ENCODE measurements around the gene NELFA.

Gene NELFA

DNA sequence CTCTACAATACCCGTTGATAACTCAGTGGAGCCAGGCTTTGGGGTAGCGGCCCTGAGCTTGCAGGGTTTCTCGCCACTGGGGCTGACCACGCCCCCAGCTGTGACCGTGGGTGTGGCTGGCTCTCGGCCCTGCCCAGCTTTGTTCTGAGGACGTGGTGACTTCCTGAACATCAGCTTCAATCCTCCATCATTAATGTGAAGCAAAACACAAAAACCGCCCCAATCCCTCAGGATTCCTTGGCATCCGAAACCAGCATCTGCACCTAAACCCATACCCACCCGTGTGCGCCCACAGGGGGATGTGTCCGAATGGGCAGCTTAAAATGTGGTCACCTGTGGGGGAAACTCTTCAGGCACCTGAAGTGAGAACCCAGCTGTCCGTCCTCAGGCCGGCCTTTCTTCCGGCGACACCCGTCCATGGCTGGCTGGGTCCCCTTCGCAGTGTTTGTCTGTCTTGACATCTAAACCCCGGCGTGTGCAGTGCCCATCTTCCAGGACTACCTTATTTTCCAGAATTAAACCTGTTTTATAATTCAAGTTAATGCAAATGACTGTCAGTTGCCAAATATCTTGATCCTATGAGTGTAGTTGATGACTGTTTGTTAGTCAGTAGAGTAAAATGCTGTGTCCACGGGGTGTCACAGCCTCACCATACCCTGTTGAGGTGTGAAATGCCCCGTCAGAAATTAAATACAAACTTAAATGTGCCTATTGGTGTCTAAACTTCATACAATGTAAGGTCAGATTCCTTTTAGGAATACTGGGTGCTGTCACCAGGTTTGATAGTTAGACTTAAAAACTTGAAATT lies 27.3 kb downstream of the NELFA start:
- no peak for ATAC-seq

DNA sequence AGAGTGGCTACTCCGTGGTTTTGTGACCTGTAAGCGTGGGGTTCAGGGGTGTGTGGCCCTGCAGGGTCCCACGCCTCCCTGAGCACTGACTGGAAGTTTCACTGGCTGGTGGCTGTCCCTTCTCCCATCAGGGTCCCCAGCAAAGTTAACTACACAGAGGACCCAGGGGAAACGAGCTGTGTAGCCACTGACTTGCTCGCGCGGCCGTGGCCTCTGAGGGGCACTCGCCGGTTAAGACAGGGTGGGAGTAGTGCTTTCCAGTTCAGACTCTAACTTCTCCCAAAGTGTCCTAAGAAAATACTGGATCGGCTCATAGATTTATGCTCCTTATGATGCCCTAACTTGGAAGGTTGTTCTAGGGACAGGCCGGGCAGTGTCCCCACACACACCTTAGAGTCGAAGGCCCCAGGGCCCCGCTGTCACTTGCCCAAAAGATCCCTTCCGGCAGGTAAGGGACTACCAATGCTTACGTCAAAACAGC lies 28.2 kb downstream of the NELFA start:
- no peak for ATAC-seq

DNA sequence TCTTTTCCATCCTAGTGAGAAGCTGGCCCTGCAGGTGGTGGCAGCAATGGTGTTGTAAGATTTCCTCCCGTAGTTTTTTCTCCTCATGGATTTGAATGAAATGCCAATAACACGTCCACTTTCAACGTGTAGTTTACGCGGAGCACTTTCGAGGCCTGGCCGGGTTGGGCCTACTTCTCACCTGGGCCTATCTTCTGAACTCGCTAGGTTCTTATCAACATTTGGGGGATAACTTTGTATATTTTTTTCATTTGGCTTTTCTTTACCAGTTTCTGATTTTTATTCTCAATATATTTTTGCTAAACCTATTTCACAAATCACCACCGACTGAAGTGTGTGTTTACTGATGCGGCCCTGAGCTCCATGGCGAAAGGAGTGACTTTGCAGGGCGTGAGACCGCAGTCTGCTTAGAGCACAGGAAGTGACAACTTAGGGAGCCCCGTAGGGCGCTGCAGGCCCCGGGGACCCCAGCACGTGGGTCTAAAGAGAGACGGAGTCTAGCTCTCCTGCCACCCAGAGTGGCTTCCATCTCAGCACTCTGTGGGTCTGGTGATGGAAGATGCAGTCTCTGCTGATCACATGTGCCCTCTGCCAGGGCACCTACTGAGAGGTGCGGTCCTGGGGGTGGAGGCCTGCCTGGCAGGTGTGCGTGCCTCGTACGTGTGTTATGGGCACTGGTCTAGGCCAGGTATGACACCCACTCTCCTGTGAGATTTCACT lies 29.1 kb downstream of the NELFA start:
- ATAC-seq = no peak

DNA sequence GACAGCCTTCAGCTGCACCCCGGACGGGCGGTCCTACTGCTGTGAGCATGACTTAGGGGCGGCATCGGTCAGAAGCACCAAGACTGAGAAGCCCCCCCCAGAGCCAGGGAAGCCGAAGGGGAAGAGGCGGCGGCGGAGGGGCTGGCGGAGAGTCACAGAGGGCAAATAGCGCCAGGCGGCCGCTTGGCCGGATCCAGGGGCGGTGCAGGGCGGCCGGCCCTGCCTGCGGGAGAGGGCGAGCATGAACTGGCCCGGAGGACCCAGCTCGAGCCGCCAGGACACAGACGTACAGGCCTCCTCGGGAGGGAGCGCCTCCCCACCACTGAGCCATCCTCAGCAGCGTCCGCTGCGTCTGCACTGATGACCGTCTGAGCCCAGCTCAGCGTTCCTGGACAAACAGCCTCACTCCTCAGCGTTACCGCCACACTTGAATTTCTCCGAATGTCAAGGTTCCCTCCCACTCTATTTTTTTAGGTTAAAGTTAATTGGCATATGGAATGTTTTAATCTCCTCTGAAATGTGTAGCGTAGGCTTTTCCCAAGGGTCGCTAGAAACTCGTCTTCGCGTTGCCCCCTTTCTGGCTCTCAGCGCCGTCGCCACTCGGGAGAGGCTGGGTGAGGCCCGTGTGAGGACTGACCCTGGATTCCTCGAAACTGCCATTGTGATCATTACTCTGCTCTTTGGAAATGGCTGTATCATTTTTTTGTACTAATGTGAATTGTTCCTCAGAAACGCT lies 29.9 kb downstream of the NELFA start:
- ATAC-seq = no peak

DNA sequence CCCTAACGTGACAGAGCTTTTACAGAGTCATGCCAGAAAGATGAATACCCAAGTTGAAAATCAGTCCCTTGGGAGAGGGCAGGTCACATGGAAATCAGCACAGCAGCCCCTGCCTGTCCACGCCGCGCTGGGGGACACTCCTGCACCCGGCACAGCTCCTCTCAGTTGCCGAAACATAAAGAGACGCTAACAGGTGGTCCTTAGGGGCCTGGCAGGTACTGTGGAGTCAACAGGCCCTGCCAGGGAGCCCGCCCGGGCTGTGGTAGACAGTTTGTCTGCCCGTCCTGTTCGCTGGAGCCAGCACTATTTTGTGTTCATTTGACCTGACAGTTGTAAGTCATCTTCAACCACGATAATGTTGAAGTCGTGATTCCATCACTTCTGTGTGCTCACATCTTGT lies 30.5 kb downstream of the NELFA start:
- ATAC-seq = no peak

DNA sequence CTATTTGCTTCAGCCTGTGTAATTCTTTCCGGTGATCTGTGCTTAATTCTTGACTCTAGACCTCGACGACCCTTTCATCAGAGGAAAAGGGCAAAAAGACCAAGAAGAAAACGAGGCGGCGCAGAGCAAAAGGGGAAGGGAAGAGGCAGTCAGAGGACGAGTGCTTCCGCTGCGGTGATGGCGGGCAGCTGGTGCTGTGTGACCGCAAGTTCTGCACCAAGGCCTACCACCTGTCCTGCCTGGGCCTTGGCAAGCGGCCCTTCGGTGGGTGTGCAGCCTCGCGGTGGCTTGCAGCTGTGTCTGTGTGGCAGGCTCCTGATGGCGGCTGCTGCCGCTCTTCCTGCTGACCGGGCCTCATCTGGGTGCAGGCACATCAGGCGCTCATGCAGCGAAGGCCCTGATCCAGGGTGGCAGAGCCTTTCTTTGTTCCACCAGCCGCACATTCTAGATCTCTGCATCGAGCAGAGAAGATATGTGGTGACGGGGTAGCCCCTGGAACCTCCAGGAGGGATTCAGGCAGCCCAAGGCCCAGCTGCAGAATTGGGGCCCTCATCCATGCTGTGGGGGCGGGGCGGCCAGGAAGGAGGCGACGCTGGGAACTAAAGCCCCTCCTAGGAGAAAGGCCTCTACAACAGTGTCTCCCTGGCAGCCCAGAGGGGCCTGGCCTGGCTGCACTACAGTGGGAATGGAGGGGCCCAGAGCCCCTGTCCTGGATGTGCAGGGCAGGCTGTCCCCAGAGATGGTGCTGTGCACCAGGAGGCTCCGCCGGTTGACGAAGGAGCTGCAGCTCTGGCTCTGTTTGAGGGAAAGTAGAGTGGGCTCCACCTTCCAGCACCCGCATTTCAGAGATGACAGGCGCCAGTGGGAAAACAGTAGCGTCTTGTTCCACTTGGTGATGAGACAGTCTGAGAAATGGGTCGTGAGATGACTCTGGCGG lies 32.1 kb downstream of the NELFA start:
- ATAC-seq = no peak

DNA sequence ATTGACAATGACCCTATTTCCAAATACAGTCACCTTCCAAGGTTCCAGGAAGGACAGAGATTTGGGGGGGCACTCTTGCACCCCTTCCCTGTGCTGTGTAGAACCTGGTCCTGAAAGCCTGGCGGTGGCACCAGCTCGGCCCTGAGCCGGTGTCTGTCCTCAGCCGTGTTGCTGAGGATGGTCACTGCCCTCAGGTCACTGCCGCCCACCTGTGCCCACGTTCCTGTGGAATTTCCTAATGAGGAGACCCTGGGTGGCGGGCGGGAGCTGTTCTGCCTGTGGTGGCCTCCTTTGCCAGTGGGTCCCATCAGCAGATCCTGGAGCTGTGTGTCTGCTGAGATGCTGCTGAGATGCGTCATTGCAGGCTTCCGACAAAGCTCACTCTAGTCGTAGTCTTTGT lies 32.9 kb downstream of the NELFA start:
- no peak for ATAC-seq

DNA sequence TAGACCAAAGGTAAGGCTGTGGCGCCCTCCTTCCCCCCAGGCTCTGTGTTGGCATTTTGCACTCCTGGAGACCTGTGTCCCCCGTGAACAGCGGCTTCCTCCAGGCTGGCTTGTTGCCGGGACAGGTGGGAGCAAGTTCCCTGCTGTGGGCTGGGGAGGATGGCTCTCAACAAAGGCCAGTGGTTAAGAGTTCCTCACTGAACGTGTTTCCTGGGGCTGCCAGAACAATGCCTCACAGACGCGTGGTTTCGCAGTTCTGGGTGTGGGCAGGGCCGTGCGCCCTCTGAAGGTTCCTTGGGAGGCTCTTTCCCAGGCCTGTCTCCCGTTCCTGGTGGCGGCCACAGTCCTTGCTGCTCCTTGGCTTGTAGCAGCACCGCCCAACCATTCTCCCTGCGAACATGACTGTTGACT lies 33.4 kb downstream of the NELFA start:
- no peak for ATAC-seq

DNA sequence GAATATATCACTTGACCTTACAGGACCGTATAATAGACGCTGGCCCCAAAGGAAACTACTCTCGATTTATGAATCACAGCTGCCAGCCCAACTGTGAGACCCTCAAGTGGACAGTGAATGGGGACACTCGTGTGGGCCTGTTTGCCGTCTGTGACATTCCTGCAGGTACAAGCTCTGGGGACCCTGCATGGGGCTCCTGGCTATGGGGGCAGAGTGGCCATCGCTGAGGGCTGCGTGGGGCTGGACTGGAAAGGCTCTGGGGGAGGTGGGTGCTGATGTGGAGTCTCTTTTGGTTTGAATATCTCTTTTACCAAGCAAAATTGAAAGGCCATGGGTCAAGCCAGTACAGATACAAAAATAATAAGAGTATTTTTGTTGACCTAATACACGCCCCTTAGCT lies 33.9 kb downstream of the NELFA start:
- no peak for ATAC-seq

DNA sequence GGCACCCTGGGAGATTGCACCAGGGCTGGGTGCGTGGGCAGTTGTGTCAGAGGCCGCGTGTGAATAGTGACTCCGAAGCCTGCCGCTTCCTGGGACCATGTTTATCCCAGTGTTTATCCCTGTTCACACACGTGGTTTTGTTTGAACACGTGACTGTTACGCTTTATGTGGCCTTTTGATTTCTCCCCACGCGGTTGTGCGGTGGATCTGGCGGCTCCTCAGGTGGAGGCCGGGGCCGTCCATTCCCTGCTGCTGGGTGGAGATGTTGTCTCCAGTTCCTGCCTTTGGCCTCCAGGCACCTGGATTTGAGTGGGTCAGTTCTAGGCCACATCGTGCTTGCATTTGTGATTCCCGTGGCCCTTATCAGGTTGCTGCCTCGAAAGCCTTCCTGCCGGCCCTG lies 35.1 kb downstream of the NELFA start:
- ATAC-seq = no peak

DNA sequence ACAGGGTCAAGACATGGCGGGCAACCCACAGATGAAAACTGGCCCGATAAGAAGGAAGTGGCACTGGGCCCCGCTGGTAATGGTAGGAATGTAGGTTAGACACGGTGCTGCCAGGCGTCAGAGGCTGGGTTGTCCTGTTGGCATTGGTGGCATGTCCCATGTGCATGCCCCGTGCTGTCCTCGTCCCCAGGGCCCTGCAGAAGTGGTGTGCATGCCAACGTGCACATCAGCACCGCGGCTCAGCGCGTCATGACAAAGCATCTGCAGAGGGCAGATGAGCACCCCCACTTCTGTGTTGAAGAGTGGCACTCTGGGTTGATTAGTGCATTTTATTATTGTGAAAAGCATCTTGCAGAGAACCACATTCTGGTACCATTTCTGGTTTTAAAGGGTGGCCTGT lies 35.6 kb downstream of the NELFA start:
- no peak for ATAC-seq

DNA sequence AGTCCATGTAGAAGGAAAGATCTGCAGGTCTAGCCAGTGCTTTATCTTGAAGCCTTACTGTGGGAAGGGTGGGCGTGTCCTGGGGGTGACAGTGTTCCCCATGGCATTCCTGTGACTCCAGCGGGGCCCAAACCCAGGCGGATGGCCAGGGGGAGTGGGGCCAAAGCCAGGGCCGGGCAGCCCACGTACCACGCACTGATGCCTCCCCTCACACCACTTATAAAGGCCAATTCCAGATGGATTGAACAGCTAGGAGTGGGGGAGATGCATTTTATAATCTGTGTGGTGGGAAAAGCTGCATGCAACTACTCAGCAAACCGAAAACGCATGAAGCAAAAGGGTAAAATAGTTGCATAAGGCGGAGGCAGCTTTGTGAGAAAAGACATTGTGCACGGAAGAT lies 36.4 kb downstream of the NELFA start:
- ATAC-seq = no peak

DNA sequence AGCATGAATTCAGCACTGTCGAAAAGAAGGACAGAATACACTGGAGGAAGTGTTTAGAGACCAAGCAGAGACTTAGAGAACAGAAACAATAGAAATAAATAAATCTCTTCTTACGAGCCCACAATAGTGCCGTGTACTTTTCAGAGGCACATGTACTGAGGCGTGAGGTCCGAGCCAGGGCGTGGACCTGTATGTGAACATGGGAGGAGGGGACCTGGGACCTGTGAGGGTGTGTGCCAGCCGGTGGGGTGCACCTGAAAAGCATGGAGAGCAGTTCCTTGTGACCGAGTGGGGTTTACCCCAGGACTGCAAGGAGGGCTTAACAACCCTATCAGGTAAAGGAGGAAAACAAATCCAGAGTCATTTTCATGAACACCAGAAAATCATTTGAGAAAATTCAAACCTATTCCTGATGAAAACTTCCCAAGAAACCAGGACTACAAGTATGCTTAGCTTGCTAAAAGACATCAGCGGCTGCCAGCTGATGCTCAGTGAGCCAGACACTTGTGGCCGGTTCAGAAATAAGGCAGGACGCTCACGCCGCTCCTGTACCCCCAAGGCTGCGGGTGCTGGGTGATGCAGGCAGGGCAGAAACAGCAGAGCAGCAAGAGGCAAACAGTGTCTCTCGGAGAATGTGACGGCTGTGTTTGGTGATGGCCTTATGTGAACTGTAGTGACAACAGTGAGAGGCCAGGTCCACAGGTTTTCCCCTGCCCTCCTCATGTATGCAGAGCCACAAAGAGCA lies 37.1 kb downstream of the NELFA start:
- ATAC-seq = no peak

DNA sequence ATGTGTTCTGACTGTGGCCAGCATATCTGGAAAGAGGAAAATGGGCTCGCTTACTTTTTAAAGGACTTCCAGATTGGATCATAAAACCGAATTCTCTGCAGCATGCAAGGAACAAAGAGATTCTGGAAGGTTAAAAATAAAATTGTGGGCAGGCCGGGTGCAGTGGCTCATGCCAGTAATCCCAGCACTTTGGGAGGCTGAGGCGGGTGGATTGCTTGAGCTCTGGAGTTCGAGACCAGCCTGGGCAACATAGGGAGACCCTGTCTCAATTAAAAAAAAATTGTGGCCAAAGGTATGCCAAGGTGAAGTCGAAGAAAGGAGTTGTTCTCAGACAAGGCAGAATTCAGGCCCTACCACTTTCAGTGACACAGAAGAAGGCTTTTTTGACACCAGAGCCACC lies 37.8 kb downstream of the NELFA start:
- no peak for ATAC-seq

DNA sequence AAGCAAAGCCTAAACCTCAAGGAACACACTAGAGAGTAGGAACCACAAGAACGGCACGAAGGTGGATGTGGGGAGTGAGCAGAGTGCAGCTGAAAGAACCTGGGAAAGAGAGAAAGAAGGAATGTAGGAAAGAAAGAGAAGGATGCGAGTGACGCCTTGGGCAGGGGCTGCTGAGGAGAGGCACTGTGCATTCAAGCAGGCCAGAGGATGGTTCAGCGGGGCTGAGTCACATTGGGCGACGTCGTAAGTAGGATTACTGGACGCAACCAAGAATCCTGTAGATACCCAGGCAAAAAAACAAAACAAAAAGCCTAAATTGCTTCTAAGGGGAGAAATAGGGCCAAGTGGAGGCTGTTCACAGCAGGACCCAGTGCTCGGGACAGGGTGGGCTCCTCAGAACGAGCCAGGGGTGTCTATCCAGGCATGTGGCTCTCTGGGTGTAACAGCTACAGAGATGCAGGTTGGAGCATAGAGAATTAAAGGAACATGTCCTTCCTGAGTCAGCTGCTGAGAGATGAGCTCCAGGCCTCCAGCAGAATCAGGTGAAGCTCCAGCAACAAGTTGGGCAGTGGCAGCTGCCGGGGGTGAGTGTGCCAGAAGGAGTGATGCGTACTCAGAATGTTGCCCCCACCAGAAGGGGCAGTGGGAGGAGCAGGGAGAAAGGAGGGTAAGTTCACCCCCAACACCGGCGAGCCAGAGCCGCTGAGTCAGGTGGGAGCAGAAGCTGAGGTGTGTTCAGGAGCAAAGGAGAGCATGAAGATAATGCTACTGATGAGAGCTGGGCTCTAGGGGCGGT lies 38.6 kb downstream of the NELFA start:
- no peak for ATAC-seq

DNA sequence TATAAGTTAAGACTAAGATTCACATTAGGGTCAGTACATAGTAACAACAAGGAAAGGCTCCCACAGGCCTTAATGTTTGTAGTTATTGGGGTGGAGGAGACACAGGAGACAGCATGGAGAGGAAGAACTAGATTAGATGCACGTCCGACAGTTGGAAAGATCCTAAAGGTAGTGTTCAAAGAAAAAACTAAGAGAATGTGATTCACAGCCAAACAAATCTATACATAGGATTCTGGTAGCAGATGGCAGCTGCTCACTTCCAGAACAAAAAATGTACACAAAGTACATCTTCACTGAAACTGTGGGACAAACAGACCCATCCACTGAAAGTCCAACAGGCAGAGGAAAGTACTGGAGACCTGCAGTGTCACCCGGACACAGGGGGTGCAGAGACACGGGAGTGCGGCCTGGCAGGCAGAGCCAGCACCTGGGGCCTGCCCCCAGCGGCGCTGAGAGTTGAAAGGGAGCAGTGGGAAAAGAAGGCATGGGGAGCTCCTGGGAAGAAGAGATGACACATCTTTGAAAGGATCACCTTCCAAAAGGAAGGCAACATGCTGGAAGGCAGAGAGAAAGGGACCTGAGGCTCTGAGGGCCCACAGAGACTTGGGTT lies 40.0 kb downstream of the NELFA start:
- ATAC-seq = no peak

DNA sequence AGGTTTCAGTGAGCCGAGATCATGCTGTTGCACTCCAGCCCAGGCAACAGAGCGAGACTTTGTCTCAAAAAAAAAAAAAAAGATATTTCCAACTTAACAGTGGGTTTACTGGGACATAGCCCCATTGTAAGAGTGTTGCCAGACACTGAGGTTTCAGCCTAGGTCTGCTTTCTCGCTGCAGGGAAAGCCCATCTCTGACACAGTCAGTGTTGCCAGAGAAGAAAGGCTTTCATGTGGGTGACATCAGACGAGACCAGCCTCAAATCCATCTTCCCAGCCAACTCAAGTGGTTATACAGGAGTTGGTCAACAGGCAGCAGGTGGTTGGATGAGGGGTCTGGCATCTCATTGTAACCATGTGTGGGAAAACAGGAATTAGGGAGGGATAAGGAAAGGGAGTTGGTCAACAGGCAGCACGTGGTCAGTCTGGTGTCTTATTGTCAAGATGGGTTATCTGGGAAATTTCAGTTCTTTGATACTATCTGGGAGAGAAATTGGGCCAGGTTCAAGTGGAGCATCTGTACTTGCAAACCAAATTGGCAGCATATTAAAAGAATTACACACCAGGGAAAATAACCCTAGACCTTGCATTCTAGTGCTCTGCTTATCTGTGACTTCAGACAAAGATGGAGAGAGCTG lies 41.1 kb downstream of the NELFA start:
- no peak for ATAC-seq

DNA sequence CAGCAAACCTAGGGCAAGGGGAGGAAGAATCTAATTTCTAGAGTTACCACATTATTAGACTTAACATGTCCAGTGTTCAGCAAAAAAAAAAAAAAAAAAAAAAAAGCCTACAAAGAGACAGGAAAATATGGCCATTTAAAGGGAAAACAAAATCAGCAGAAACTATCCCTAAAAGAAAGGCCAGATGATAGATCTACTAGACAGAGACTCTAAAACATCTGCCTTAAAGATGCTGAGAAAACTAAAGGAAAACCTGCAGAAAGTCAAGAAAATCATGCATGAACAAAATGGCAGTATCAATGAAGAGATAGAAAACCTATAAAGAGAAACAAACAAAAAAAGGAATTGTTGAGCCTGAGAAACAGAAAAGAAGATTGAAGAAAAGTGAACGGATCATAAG lies 43.8 kb downstream of the NELFA start:
- no peak for ATAC-seq

DNA sequence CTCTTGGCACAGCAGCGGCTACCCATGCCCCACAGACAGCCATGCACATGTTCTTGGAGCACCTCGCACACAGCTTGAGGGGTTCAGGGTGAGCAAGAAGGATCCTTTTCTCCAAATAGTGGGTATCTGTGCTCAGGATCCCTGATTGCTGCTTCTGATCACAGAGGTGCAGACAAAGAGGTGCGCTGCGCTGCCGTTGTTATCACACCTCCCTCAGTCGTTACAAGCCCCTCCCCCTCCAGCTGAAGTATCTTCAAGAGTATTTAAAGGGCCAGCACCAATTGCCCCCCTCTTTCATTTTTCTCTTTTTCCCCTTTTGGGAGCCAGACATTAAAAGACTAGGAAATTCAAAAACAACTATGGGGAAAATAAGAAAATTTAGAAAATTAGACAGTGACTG lies 44.3 kb downstream of the NELFA start:
- no peak for ATAC-seq

DNA sequence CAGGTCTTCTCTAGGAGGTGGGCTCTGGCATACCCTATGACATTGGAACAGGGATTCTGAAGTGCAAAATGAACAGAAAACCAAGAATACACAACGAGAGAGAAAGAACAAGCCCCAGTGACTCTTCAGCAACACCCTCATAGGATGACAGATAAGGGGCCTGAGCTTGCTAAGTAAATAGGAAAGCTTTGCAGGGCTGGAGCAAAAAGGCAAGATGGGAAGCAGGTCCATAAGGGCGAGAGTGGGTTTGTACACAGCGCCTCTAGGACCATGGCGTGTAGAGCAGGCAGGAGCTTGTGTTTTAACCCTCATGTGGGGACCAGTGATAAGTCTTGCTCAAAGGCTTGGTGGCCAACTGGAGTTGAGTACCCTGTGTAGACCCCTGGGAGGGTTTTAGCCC lies 45.8 kb downstream of the NELFA start:
- no peak for ATAC-seq
